Thyroid gland (tissue), 4 donors: ENCODE data around the gene UBE2D1.

Experiments
- POLR2A ChIP-seq, 2 donors: fragments of 450-650 bp; IDR thresholded peaks; one replicate each; pipeline ENCODE4 v1.6.1; 2017; ENCODE audit warnings: antibody characterized with exemption in 2 of 2, mild to moderate bottlenecking in 2 of 2, moderate library complexity in 1 of 2
- TF ChIP-seq, protein P1 (sequence below), 6 experiments: fragments of 200-600 bp in 3 of 6; fragments of 450-650 bp in 3 of 6; sonication (generic) in 3 of 6; IDR thresholded peaks; one replicate each; pipeline ENCODE4 v1.5.1; 2016 to 2019; ENCODE audit warnings: antibody characterized with exemption in 6 of 6, mild to moderate bottlenecking in 2 of 6, inconsistent platforms in 1 of 6, moderate library complexity in 1 of 6

DNA sequence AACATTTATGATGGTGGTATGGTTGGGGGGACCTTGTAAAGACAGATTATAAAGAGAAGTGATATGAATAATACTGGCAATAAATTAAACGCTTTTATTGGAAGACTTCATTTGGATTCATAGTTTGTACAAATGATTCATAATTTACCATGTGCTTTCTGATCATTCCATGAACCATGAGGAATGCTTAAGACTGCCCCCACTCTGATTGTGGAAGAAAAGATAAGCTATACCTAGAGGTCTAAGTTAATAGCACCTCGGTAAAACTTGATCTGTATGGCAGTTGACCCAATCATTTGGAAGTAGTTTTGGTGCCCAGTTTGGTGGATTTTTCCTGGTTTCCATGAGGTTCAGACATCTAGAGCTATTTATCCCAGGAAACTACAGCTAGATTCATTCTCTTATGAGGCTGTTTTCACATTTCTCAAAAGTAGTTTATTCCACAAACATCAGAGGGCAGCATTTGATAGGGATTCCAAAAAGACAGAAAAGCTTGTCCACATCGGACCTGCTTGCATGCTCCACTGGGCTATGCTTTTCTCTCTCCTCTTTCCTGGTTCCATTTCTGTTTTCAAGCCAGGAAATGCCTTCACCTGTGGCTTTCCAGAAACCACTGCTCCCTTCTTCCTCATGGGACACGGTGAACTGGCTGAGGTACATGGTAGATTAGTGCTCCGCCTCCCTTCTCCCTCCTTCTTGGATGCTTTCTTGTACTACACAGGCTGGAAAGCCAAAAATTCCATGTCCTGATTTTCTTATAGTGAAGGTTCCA is 79.7 kb downstream of the UBE2D1 start:
- TF ChIP-seq POLR2A (IDR thresholded peaks at IDR 0.05): no peak
- TF ChIP-seq, protein P1, sequence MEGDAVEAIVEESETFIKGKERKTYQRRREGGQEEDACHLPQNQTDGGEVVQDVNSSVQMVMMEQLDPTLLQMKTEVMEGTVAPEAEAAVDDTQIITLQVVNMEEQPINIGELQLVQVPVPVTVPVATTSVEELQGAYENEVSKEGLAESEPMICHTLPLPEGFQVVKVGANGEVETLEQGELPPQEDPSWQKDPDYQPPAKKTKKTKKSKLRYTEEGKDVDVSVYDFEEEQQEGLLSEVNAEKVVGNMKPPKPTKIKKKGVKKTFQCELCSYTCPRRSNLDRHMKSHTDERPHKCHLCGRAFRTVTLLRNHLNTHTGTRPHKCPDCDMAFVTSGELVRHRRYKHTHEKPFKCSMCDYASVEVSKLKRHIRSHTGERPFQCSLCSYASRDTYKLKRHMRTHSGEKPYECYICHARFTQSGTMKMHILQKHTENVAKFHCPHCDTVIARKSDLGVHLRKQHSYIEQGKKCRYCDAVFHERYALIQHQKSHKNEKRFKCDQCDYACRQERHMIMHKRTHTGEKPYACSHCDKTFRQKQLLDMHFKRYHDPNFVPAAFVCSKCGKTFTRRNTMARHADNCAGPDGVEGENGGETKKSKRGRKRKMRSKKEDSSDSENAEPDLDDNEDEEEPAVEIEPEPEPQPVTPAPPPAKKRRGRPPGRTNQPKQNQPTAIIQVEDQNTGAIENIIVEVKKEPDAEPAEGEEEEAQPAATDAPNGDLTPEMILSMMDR (IDR thresholded peaks at IDR 0.05): peak in 3 of 6 experiments; percentile 21 to 38 (median 27)
